A673 (cell line): ENCODE data around the gene GNG12.

Source experiments
- EZH2 ChIP-seq: fragments of 200-600 bp; sonication (generic); IDR thresholded peaks from 2 replicates; pipeline ENCODE4 v1.6.1; 2017; ENCODE audit warnings: borderline replicate concordance, low read depth, mild to moderate bottlenecking, mixed read lengths, antibody characterized with exemption, low read length; ENCODE audit not compliant: poor library complexity, severe bottlenecking
- TF ChIP-seq, protein P1 (sequence below): fragments of 300-800, 200-600 bp; sonication (generic); conservative IDR thresholded peaks from 2 replicates; pipeline ENCODE4 v1.5.1; 2017; ENCODE audit warnings: low read depth, mild to moderate bottlenecking, antibody characterized with exemption, low read length, moderate library complexity, mixed read lengths

- TF ChIP-seq, protein P1, sequence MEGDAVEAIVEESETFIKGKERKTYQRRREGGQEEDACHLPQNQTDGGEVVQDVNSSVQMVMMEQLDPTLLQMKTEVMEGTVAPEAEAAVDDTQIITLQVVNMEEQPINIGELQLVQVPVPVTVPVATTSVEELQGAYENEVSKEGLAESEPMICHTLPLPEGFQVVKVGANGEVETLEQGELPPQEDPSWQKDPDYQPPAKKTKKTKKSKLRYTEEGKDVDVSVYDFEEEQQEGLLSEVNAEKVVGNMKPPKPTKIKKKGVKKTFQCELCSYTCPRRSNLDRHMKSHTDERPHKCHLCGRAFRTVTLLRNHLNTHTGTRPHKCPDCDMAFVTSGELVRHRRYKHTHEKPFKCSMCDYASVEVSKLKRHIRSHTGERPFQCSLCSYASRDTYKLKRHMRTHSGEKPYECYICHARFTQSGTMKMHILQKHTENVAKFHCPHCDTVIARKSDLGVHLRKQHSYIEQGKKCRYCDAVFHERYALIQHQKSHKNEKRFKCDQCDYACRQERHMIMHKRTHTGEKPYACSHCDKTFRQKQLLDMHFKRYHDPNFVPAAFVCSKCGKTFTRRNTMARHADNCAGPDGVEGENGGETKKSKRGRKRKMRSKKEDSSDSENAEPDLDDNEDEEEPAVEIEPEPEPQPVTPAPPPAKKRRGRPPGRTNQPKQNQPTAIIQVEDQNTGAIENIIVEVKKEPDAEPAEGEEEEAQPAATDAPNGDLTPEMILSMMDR, result no peak
- no peak for TF ChIP-seq EZH2
Observed at GRCh38 chr1:67860776-67861175, 27.5 kb upstream of the GNG12 start.
